Measurements from ENCODE around the gene ENKD1. TPM values are rescaled to one million over a fixed set of nuclear protein-coding genes. Genes with fewer than 3 reads are reported as not detected.
A peak's percentile ranks its signal among the peaks of the same experiment; 100 is the strongest.
"Not testable (repeated sequence)": the region's sequence is repeated elsewhere in the genome, so short reads cannot be mapped to it uniquely, and the experiment has no call there.

The ENKD1 gene
- total RNA-seq, 3 donors from 2014 or later = 18.6 to 21.0 (median 20.1) TPM

DNA sequence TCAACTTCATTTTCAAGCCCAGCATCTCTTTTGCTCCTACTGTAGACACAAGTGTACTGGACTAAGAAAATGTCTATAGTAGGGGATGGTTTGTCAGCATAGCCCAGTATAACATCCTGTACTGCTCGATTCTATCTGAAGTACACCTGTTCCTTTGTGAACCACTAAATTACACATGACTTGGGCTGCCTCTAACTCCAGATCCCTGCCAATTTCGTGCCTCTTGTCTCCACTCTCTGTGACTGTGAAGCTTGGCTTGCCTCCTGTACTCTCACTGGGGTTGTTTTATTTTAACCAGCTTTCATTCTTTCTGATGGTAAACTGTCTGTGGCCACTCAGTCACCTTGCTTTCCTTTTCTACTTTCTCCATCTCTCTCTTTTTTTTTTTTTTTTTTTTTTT is 28.1 kb upstream of the ENKD1 start:
- DNase-seq (ENCODE audit: low spot score in 2 of 2) = no peak
- H3K27ac ChIP-seq = no peak overlapping the region
- intact Hi-C loops (cut with DNase I; ENCODE audit: low total_unique reads) = no loop called here
- H3K4me3 ChIP-seq = no peak overlapping the region
- H3K9me3 ChIP-seq = no peaks in the 10 kb centered on the region
- H3K36me3 ChIP-seq = no peaks in the 10 kb centered on the region
- H3K4me1 ChIP-seq = no peaks in the 10 kb centered on the region
- H3K27me3 ChIP-seq = no peaks in the 10 kb centered on the region
- TF ChIP-seq POLR2AphosphoS5 (IDR thresholded peaks at IDR 0.05) (no peak), POLR2A (IDR thresholded peaks at IDR 0.05) (no peak)
- TF ChIP-seq, protein P1, sequence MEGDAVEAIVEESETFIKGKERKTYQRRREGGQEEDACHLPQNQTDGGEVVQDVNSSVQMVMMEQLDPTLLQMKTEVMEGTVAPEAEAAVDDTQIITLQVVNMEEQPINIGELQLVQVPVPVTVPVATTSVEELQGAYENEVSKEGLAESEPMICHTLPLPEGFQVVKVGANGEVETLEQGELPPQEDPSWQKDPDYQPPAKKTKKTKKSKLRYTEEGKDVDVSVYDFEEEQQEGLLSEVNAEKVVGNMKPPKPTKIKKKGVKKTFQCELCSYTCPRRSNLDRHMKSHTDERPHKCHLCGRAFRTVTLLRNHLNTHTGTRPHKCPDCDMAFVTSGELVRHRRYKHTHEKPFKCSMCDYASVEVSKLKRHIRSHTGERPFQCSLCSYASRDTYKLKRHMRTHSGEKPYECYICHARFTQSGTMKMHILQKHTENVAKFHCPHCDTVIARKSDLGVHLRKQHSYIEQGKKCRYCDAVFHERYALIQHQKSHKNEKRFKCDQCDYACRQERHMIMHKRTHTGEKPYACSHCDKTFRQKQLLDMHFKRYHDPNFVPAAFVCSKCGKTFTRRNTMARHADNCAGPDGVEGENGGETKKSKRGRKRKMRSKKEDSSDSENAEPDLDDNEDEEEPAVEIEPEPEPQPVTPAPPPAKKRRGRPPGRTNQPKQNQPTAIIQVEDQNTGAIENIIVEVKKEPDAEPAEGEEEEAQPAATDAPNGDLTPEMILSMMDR (IDR thresholded peaks at IDR 0.05) = no peak

DNA sequence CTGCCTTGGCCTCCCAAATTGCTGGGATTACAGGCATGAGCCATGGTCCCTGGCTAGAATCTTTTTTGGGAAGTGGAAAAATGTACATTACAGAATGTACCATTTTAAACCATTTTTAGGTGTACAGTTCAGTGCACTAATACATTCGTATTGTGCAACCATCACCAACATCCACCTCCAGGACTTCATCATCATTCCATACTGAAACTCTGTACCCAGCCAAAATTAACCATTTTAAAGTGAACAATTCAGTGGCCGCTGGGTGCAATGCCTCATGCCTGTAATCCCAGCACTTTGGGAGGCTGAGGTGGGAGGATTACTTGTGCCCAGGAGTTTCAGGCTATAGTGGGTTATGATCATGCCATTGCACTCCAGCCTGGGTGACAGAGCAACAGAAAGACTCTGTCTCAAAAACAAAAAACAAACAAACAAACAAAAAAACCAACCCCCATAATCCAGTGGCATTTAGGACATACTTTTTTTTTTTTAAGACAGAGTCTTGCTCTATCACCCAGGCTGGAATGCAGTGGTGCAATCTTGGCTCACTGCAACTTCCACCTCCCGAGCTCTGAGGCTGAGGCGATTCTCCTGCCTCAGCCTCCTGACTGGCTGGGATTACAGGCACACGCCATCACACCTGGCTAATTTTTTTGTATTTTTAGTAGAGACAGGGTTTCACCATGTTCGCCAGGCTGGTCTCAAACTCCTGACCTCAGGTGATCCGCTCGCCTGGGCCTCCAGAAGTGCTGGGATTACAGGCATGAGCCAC is 27.2 kb upstream of the ENKD1 start:
- intact Hi-C loops (cut with DNase I; ENCODE audit: low total_unique reads); H3K27me3 ChIP-seq; H3K27ac ChIP-seq; DNase-seq (ENCODE audit: low spot score in 2 of 2); H3K4me3 ChIP-seq; H3K36me3 ChIP-seq; H3K9me3 ChIP-seq; H3K4me1 ChIP-seq: not testable (repeated sequence)

DNA sequence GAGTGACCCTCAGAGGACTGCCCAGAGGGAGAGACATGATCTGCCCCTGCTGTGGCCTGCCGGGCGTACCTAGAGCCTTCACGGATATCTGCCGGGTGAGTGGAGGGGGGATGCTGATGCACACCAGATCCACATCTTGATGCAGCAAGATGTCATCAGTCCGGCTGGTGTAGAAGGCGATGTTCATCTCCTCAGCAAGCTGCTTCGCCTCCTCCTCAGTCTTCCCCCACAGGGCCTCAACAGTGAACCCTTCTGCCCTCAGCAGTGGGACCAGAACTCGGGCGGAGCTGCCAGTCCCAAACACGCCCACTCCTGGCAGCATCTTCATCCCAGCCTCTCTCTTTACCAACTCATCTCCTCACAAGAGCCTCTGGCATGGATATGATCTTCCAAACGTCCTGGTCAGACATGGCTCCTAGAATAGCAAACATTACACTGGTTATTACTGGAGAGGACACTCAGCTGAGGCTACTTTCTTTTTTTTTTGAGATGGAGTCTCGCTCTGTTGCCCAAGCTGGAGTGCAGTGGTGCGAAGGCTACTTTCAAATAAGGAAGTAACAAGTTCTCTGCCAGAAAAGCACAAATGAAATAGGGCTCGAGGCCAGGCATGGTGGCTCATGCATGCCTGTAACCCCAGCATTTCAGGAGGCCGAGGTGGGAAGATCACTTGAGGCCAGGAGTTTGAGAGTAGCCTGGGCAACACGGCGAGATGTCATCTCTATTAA is 19.0 kb upstream of the ENKD1 start:
- intact Hi-C loops (cut with DNase I; ENCODE audit: low total_unique reads) = no loop called here
- DNase-seq (ENCODE audit: low spot score in 2 of 2) = no peak
- Histone ChIP-seq H3K4me1 (no peaks in the 10 kb centered on the region), H3K27ac (peak overlapping the region; percentile 46 to 85), H3K9me3 (no peaks in the 10 kb centered on the region), H3K27me3 (no peaks in the 10 kb centered on the region), H3K36me3 (no peaks in the 10 kb centered on the region), H3K4me3 (peak overlapping the region in 1 of 3 donors; percentile 2)
- no peak for TF ChIP-seq POLR2AphosphoS5 (IDR thresholded peaks at IDR 0.05)
- TF ChIP-seq, protein P1 (IDR thresholded peaks at IDR 0.05) = no peak
- no peak for TF ChIP-seq POLR2A (IDR thresholded peaks at IDR 0.05)

DNA sequence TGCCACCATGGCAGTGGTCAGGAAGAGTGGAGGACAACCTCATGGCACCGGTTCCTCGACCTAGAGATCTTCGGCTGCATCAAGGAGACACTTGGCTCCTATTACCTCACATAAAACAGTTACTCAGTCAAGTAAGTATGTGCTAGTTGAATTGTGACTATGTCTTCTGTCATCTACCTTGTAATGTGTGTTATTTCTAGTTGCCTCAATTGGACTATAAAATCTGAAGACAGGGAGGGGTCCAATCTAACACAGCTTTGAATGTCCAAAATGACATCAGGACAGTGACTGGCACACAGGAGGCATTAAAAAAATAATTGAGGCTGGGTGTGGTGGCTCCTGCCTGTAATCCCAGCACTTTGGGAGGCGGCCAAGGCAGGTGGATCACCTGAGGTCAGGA is 17.2 kb upstream of the ENKD1 start:
- H3K4me1 ChIP-seq = no peaks in the 10 kb centered on the region
- no peak for DNase-seq (ENCODE audit: low spot score in 2 of 2)
- no peaks in the 10 kb centered on the region for H3K36me3 ChIP-seq
- no peaks in the 10 kb centered on the region for H3K9me3 ChIP-seq
- TF ChIP-seq POLR2A (IDR thresholded peaks at IDR 0.05) = no peak
- TF ChIP-seq, protein P1 (IDR thresholded peaks at IDR 0.05) = no peak
- TF ChIP-seq POLR2AphosphoS5 (IDR thresholded peaks at IDR 0.05) = no peak
- no peaks in the 10 kb centered on the region for H3K27me3 ChIP-seq
- peak overlapping the region; percentile 21 to 22 for H3K27ac ChIP-seq
- intact Hi-C loops (cut with DNase I; ENCODE audit: low total_unique reads) = no loop called here
- no peak overlapping the region for H3K4me3 ChIP-seq

DNA sequence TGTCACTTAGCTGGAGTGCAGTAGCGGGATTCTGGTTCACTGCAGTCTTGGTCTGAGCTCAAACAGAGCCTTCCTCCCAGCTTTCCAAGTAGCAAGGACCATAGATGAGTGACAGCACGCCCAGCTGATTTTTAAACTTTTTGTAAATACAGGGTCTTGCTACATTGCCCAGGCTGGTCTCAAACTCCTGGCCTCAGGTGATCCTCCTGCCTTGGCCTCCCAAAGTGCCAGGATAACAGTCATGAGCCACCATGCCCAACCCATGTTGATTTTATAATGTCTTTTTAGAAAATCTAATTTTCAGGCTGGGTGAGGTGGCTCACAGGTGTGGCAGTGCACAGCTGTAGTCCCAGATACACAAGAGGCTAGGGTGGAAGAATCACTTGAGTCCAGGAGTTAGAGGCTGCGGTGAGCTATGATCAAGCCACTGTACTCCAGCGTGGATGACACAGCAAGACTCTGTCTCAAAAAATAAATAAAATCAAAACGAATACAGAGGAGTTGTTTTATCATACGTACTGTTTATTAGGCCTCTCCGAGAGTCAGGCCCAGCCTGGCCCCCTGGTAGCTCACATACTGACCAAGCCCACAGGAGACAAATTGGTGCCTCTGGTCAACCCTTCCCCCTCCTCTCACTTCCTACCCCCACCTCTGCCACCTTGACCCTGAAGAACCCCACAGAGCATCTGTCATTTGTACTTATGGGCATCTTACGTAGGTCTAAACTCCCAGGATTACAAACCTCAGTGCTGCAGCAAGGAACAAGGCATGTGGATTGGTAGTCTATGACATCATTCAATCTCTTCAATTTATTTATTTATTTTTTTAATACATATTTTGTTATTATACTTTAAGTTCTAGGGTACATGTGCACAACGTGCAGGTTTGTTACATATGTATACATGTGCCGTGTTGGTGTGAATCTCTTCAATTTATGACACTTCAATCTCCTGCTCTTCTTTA is 13.7 kb upstream of the ENKD1 start:
- Histone ChIP-seq H3K27me3 (no peaks in the 10 kb centered on the region), H3K4me1 (no peaks in the 10 kb centered on the region), H3K9me3 (no peaks in the 10 kb centered on the region), H3K4me3 (no peak overlapping the region), H3K27ac (no peak overlapping the region), H3K36me3 (no peaks in the 10 kb centered on the region)
- DNase-seq (ENCODE audit: low spot score in 2 of 2) = no peak
- TF ChIP-seq POLR2A (IDR thresholded peaks at IDR 0.05) = no peak
- intact Hi-C loops (cut with DNase I; ENCODE audit: low total_unique reads) = no loop called here
